22Rv1 (cell line): Measurements from ENCODE around the gene FGFR3.

Source experiments
- H3K27ac ChIP-seq: fragments of 450-650 bp; 2 replicates; pipeline ENCODE4 v1.5.1; 2017
- ZFX ChIP-seq: fragments of 450-650 bp; IDR thresholded peaks from 2 replicates; pipeline ENCODE4 v1.6.1; 2017; ENCODE audit warnings: antibody characterized with exemption, borderline replicate concordance
- TF ChIP-seq, protein P1 (sequence below): fragments of 450-650 bp; IDR thresholded peaks from 2 replicates; pipeline ENCODE4 v1.5.1; 2017; ENCODE audit warnings: mild to moderate bottlenecking

FGFR3 gene

DNA sequence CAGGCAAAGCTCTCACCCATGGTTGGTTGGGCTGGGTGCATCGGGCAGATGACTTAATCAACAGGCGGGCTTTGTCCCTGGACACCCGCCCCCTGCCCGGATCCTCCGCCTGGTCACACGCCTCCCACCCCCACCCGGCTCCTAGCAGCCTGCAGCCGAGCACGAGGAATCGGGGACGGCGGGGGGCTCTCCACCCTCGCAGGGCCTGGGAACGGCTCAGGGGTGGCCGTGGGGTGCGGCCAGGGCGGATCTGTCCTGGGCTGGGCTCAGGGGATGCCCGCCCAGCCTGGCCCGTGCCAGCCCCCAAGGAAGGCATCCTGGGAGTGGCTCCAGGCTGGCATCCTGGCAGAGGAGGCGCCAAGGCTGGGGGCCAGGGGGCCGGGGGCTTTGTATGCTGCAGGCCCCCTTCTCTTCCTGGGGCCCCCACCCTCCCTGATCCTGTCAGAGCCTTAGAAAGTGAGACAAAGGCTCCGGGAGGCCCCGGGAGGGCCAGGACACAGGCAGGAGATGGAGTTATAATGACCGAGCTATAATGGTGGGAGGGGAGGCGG is 32.5 kb upstream of the FGFR3 start:
- H3K27ac ChIP-seq = no peak overlapping the region
- TF ChIP-seq, protein P1, sequence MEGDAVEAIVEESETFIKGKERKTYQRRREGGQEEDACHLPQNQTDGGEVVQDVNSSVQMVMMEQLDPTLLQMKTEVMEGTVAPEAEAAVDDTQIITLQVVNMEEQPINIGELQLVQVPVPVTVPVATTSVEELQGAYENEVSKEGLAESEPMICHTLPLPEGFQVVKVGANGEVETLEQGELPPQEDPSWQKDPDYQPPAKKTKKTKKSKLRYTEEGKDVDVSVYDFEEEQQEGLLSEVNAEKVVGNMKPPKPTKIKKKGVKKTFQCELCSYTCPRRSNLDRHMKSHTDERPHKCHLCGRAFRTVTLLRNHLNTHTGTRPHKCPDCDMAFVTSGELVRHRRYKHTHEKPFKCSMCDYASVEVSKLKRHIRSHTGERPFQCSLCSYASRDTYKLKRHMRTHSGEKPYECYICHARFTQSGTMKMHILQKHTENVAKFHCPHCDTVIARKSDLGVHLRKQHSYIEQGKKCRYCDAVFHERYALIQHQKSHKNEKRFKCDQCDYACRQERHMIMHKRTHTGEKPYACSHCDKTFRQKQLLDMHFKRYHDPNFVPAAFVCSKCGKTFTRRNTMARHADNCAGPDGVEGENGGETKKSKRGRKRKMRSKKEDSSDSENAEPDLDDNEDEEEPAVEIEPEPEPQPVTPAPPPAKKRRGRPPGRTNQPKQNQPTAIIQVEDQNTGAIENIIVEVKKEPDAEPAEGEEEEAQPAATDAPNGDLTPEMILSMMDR = no peak
- TF ChIP-seq ZFX = no peak

DNA sequence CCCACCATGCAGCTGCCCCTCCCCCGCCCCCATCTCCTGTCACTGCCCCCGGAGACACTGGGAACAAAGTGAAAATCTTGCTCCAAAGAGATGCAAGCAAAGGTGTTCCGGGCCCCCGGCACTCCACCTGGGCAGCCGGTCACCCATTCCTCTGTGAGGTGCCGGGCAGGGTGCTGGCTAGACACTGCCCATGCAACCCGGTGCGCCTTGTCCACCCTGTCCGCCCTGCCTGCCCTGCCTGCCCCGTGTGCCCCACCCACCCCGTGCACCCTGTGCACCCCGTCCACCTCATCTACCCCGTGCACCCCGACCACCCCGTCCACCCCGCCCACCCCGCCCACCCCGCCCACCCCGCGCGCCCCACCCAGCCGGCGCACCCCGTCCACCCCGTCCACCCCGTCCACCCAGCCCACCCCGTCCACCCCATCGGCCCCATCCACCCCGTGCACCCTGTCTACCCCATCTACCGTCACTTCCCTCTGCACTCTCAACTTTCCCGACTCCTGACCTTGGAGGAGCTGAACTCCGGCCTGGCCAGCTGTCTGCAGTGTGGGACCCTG is 31.9 kb upstream of the FGFR3 start:
- TF ChIP-seq, protein P1 = no peak
- no peak for TF ChIP-seq ZFX
- H3K27ac ChIP-seq = no peak overlapping the region

DNA sequence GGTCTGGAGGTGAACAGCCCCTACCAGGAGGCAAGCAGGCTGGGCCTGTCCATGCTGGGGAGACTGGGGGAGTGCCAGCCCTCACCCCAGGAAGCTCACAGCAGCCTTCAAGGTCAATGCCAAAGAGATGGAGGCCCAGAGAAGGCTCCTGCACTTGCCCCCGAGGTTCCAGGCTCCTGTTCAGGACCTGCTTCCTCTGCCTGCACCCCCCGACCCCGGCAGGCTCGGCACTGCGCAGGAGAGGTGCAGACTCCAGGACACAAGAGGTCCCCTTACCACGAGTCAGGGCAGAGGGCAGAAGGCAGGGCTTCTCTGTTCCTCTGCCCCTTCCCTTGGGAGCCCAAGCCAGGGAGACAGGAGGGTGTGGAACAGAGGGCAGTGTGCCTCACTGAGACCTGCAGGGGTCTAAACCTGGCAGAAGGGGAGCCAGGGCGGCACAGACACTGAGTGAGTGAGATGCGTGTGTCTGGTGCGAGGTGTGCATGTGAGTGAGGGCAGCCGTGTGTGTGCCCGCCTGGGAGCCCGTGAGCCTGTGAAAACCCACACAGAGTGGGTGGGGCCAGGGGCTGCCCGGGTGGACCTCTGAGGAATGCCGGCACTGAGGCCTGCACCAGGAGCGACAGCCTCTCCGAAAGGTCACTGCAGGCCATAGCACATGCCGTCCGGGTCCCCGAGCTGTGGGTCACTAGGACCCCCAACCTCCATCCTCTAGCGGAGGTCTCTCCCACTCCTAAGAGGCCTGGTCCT is 30.7 kb upstream of the FGFR3 start:
- TF ChIP-seq ZFX = no peak
- TF ChIP-seq, protein P1 = no peak

DNA sequence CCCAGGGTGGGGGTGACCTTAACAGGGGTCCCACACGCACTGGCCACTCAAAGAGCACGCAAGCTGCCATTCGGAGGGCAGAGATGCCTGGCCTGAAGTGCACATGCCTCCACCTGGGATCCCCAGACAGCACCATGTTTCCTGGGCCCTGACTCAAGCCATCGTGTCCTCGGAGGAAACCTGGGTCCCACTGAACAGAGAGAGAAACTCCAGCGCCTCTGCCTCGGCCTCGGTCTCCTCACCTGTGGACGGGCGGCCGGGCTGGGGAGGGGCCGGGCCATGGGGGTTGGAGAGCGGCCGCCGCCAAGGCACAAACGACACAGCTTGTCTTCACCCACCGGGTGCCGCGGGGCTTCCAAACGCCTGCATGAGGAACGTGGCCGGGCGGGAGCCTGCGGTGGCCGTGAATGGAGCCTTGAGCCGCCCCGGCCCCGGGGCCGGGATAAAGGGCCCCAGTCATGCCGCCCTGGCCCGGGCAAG is 30.0 kb upstream of the FGFR3 start:
- H3K27ac ChIP-seq = no peak overlapping the region
- TF ChIP-seq ZFX = no peak
- TF ChIP-seq, protein P1 = no peak

More for the DNA sequence above, 30.7 kb upstream of the FGFR3 start:
- H3K27ac ChIP-seq = no peak overlapping the region

DNA sequence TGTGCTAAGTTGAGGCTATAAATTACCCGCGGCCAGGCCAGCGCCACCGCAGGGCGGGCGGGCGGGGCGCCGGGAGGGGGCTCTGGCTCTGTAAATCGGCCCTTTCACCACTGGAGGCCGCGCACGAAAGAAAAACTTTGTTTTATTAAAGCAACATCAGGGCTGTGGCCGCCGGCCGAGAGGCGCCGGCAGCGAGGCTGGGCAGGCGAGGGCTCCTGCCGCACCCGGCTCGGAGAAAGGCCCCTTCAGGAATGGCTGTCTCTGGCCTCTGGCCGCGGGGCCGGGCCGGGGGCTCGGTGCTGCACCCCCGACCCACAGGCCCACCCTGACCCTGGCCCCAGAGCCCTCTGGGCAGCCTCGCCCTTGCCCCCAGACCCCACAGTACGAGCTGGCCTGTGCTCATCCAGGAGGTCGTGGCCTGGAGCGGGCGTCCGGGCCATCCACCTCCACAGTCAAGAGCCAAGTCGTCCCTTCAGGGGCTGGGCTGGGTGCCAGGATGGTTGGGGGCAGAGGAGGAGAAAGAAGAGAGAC is 29.5 kb upstream of the FGFR3 start:
- TF ChIP-seq ZFX = no peak
- TF ChIP-seq, protein P1 = peak; percentile 17
- H3K27ac ChIP-seq = no peak overlapping the region

DNA sequence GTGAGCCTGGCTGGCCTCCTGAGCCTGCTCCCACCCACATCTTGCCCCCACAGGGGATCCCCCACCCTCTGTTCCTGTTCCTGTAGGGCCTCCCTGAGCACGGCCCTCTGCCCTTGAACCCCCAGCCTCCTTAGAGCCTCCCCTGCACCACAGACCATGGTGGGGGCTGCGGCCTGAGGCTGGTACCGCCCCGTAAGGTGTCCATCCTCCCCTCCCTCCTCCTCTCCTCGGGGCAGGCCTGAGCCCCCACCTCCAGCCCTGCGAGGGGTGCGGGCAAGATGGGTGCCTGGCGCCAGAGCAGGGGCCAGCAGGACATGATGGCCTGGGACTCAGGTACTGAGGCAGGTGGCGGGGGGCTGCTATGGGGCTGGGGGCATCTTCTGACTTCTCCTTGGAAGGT is 28.4 kb upstream of the FGFR3 start:
- H3K27ac ChIP-seq = no peak overlapping the region
- TF ChIP-seq, protein P1 = no peak
- no peak for TF ChIP-seq ZFX

DNA sequence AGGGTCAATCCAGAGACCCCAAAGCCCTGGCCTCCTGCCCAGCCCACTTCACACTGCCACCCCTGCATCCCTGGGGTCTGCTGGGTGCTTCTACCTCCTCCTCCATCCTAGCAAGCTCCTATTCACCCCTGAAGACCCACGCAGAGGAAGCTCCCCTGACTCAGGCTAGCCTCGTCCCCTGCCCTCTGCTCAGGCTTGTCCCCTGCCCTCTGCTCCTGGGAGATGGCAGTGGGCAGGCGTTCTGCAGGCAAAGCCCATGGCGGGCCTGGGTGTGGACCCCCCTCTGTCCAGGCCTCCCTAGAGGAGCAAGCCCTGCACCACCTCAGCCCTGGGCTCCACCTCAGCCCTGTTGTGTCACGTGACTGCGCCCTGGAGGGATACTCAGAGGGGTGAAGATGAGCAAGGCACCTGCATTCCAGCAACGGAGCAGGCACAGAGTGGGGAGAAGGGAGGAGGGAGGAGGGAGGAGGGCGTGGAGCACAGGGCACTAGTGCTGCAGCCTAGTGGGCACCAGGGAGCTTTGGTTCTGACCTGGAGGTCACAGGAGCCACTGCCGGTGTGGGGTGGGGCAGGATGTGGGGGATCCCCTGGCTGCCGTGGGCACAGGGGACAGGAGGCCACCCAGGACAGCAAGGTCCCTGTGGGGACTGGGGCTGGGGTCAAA is 27.6 kb upstream of the FGFR3 start:
- TF ChIP-seq, protein P1 = no peak
- no peak for TF ChIP-seq ZFX
- H3K27ac ChIP-seq = no peak overlapping the region
